ENCODE data around the gene GRK2.

Gene GRK2

GRCh38 chr11:67271205-67271540, 4.9 kb downstream of the GRK2 start:
- DNase-seq = no peak

DNA sequence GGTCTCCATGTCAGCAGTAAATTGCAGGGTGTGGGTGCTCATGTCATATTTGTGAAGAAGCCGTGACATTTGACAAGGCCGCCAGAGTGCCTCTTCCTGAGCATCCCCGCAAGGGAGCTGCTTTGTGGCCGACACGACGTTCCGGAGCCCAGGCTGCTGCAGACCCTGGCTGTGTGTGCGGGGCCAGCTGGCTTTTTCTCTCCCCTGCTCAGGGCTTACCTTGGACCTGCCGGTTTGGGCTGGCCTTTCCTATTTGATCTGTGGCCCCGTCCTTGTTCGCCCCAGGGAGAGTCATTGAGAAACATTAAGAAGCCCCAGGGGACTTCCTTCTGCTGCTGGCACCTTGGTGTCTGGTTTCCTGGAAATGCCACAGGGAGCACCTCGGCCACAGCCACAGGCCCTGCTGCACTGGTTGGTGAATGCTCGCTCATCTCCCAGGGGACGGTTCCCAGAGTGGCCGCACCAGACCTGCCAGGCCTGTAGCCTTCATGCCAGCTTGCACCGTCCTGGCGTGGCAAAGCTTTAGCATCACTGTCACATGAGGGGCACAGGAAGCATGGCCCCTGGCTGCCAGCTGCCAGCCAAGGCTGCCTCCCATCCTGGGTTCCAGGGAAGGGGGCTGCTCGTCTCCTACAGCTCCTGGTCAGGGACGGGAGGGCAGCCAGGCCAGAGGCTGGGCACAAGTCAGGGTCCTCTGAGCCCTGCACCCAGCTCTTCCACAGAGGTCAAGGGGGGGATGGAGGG, 5.4 kb downstream of the GRK2 start:
- peak in 4 of 5 experiments; percentile 29 to 84 (median 59) for DNase-seq

- DNase-seq = peak in 2 of 5 experiments; percentile 10 to 62
Measured at GRCh38 chr11:67272327-67273259, 6.3 kb downstream of the GRK2 start.

GRCh38 chr11:67273260-67273990, 7.2 kb downstream of the GRK2 start:
- DNase-seq = peak in 1 of 5 experiments; percentile 3

- DNase-seq = peak in 1 of 5 experiments; percentile 3
Measured at GRCh38 chr11:67274768-67275605, 8.7 kb downstream of the GRK2 start.

DNA sequence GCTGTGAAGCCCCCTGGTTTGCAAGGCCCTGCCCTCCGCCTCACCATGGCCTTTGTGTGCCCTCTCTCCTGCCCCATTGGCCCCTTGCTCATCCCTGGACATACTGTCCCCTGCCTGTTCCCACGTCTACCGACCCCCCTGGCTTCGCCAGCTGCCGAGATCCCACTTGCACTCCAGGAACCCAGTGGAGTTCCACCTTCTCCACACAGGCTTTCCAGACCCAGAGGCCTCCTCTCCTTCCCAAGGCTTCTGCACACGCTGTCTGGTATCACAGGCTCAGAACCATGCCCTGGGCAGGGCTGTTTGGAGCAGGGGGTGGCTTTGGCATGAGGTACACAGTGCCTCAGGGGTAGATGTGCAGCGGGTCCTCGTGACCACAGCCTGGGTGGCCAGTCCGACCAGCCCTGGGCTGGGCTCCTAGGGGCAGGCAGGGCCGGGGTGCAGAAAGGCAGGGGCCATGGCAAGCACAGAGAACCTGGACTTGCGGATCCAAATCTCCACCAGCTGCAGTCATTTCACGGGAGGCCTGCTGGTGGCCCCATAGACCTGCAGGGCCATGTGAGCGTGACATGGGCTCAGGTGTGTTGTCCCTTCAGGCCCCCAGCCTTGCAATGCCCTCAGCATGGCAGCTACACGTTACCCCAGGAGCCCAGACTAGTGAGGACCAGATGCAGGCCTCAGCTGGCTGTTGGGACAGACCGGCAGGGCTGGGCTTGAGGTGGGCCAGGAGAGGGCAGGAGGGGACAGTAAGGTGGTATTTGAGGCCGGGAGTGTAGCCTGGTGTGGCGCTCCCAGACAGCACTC, 9.5 kb downstream of the GRK2 start:
- DNase-seq = peak in 2 of 5 experiments; percentile 8 to 64

- peak in 1 of 5 experiments; percentile 65 for DNase-seq
Measured at GRCh38 chr11:67276781-67277230, 10.5 kb downstream of the GRK2 start.

DNA sequence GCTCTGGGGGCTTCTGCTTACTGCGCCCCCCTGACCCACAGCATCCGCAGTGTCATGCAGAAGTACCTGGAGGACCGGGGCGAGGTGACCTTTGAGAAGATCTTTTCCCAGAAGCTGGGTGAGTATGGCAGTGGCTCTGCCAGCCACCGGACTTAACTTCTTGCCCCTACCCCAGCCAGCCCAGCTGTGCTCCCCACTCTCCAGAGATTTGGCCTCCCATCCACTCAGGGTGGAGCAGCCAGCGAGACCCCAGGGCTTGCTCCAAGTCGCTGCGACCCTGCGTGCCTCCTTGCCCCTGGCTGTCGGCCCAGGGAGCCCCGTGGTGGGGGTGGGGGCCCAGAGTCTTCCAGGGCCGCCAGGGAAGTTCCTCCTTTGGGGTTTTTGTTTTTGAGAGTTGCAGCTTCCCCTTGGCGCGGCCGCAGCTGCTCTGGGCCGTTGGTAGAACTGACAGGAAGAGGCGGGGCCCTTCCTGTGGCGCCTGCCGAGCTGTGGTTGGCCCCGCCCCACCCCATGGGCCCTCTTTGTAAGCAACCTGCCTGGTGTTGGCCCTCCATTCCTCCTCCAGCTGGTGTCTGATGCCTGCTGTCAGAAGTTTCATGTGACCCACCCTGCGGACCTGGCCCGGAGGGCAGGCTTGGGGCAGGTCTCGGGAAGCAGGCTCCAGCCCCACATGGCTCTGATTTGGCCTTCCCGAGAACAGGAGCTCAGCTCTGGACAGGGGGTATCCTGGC, 11.1 kb downstream of the GRK2 start:
- peak; percentile 75 to 98 (median 89) for DNase-seq

DNA sequence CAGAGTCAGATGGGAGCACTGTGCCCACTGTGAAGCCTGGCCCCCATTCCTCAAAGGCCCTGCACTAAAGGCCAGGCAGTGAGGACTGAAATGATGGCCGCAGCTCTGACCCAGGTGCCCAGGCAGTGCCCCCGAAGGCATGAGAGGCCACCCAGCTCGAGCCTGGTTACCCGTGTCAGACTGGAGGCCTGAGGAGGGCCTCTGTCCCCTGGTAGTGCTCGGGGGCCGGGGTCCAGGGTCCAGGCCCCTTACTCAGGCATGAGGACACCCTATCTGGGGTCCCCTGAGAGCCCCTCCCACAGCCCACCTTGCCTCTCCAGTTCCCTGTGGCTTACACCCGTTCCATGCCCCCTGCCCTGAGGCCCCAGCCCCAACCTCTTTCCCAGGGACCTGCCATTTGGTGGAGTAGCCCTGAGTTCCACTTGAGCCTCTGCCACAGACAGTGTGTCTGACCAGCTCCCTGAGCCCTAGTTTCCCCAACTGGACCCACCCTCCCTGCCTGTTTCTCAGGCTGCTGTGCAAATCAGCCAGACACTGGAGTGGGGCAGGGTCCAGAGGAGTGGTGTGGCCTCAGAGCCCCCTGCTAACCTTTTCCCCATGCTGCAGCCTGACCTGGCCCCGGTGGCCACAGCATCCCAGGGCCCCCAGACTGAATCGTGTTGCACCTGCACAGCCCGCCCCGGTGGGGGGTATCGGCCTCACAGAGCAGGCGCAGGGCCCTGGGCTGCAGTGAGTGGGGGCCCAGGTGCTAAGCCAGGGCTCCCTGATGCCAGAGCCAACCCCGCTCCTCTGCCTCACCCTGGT, 12.1 kb downstream of the GRK2 start:
- DNase-seq = no peak

DNA sequence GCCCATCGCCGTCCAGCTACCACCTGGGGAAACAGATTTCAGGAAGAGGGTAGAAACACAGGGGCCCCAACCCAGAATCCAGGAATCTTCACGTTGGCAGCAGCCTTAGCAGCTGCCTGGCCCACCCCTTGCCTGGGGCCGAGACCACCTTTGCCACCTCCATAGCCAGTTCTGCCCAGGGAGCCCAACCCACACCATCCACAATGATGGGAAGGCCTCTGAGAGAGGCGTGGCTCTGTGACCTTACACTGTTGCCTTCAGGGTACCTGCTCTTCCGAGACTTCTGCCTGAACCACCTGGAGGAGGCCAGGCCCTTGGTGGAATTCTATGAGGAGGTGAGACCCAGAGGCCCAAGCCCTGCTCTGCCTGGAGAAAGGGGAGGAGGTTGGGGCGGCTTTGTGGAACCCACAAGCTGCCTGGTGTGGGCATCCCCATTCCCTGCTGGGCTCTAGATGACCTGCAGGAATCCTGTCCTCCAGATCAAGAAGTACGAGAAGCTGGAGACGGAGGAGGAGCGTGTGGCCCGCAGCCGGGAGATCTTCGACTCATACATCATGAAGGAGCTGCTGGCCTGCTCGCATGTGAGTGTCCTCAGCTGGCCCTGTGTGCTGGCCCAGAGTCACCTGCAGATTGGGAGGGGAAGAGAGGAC, 12.8 kb downstream of the GRK2 start:
- no peak for DNase-seq

GRCh38 chr11:67279589-67280340, 13.5 kb downstream of the GRK2 start:
- no peak for DNase-seq

DNA sequence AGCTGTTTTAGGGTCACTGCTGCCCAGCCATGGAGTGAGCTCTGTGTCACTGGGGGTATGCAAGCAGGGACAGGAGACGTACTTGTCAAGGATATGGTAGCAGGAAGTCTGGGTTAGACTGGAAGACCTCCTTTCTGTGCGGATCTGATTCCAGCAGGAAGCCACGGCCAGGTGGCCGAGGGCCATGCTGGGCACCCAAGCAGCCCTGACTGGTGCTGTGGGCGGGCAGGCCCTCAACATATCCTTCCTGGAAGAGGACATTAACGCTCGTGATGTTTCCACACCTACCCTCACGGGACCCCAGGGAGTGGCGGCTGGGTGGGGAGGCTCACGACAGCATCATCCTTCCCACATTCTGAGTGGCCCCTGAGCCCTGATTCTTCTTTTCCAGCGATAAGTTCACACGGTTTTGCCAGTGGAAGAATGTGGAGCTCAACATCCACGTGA, 14.1 kb downstream of the GRK2 start:
- no peak for DNase-seq

DNA sequence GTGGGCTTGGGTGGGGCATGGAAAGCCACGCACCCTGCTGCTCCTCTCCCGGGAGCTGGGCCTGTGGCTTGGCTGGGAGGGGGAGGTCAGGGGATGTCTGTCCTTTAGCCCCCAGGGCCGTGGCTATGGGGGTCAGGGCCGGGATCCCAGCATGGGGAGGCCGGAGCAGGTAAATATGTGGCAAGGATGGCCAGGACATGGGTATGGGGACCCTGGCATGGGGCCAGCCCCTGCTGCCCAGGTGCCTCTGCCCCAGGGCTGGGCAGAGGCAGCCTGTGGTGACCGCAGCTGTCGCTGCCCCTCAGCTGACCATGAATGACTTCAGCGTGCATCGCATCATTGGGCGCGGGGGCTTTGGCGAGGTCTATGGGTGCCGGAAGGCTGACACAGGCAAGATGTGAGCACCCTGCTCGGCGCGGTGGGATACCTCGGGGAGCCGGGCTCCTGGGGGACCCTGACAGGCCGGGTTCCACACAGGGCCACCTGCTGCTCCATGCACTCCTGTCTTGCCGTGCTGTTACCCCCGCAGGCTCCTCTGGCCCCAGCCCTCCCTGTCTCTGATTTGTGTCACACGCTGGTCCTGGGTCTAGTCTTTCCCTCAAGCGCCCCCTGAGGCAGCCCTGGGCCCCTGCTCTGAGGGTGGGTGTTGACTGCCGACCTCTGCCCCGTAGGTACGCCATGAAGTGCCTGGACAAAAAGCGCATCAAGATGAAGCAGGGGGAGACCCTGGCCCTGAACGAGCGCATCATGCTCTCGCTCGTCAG, 14.7 kb downstream of the GRK2 start:
- no peak for DNase-seq

GRCh38 chr11:67281552-67282150, 15.4 kb downstream of the GRK2 start:
- DNase-seq = peak in 1 of 5 experiments; percentile 2

GRCh38 chr11:67282155-67282875, 16.0 kb downstream of the GRK2 start:
- DNase-seq = peak in 1 of 5 experiments; percentile 1

- no peak for DNase-seq
Measured at GRCh38 chr11:67282876-67283371, 16.7 kb downstream of the GRK2 start.

All from T-helper 2 cell (primary cell).